IMR-90 (cell line): ENCODE measurements around the gene TDRD1. TPM values are rescaled to one million over a fixed set of nuclear protein-coding genes. Genes with fewer than 3 reads are reported as not detected.

Experiments
- ATAC-seq: fragments of 200-7000 bp; cut with Tn5 transposase; 2 replicates; pipeline ENCODE4 v1.9.1; 2020; ENCODE audit warnings: low read depth, mild to moderate bottlenecking, moderate library complexity
- BruUV-seq: library from RNA; stranded (reverse); fragments of 400-500 nt; replicated peaks from 2 replicates; lab custom pipeline; 2021; lab: Mats Ljungman, UMichigan
- CTCF ChIA-PET: fragments of 300-600 bp; formaldehyde crosslinking; extraction: SDS; loops from one replicate; lab custom pipeline; 2021; ENCODE audit warnings: antibody characterized with exemption; lab: Yijun Ruan, JAX
- POLR2A ChIA-PET: fragments of 300-600 bp; sonication (Branson Sonifier 250); formaldehyde crosslinking; loops from one replicate; lab custom pipeline; 2022; ENCODE audit warnings: antibody characterized with exemption; ENCODE audit not compliant: unreplicated experiment; lab: Charles Lee
- DNase-seq: peaks from one replicate; pipeline ENCODE4 v3.0.0; 2013
- H2AFZ ChIP-seq: replicated peaks from 2 replicates; pipeline ENCODE3; 2013; ENCODE audit warnings: low read length, mild to moderate bottlenecking; ENCODE audit not compliant: poor library complexity
- H2AK5ac ChIP-seq: 2 replicates; pipeline ENCODE4 v1.6.1; 2013; ENCODE audit warnings: low read depth, low read length, inconsistent platforms
- H2AK9ac ChIP-seq: replicated peaks from 2 replicates; pipeline ENCODE3; 2013; ENCODE audit warnings: mild to moderate bottlenecking, low read depth, low read length, moderate library complexity; ENCODE audit not compliant: poor library complexity
- H2BK120ac ChIP-seq: 2 replicates; pipeline ENCODE4 v1.6.1; 2013; ENCODE audit warnings: low read depth, low read length, inconsistent platforms
- H2BK15ac ChIP-seq: 3 replicates; pipeline ENCODE4 v1.6.1; 2013; ENCODE audit warnings: low read depth, low read length, inconsistent platforms
- H2BK20ac ChIP-seq: 2 replicates; pipeline ENCODE4 v1.6.1; 2013; ENCODE audit warnings: low read depth, mild to moderate bottlenecking, inconsistent platforms, low read length, moderate library complexity
- H2BK5ac ChIP-seq: 2 replicates; pipeline ENCODE4 v1.6.1; 2013; ENCODE audit warnings: mild to moderate bottlenecking, low read depth, low read length, inconsistent platforms; ENCODE audit not compliant: poor library complexity, severe bottlenecking
- H3K14ac ChIP-seq: replicated peaks from 2 replicates; pipeline ENCODE4 v1.6.1; 2013; ENCODE audit warnings: low read depth, low read length, inconsistent platforms
- H3K18ac ChIP-seq: 2 replicates; pipeline ENCODE4 v1.6.1; 2013; ENCODE audit warnings: low read depth, low read length, control low read depth
- H3K23ac ChIP-seq: 2 replicates; pipeline ENCODE4 v1.6.1; 2013; ENCODE audit warnings: low read depth, low read length, inconsistent platforms
- H3K27ac ChIP-seq: 2 replicates; pipeline ENCODE4 v1.5.1; 2013; ENCODE audit warnings: mild to moderate bottlenecking, control low read depth, low read length; ENCODE audit not compliant: insufficient read depth
- H3K27me3 ChIP-seq: 2 replicates; pipeline ENCODE4 v1.6.1; 2013; ENCODE audit warnings: low read length; ENCODE audit not compliant: control insufficient read depth, insufficient read depth
- H3K36me3 ChIP-seq: 2 replicates; pipeline ENCODE4 v1.6.1; 2013; ENCODE audit warnings: low read length, mixed read lengths; ENCODE audit not compliant: control insufficient read depth, insufficient read depth
- H3K4ac ChIP-seq: 2 replicates; pipeline ENCODE4 v1.6.1; 2013; ENCODE audit warnings: low read depth, low read length, inconsistent platforms
- H3K4me1 ChIP-seq: 2 replicates; pipeline ENCODE4 v1.6.1; 2013; ENCODE audit warnings: low read length, mixed read lengths; ENCODE audit not compliant: control insufficient read depth, insufficient read depth
- H3K4me2 ChIP-seq: 2 replicates; pipeline ENCODE4 v1.6.1; 2013; ENCODE audit warnings: low read depth, mild to moderate bottlenecking, control low read depth, low read length, moderate library complexity
- H3K4me3 ChIP-seq: 2 replicates; pipeline ENCODE4 v1.5.1; 2013; ENCODE audit warnings: low read depth, mild to moderate bottlenecking, control low read depth, low read length, moderate library complexity; ENCODE audit not compliant: insufficient read depth
- H3K56ac ChIP-seq: 2 replicates; pipeline ENCODE4 v1.6.1; 2013; ENCODE audit warnings: low read length, inconsistent platforms; ENCODE audit not compliant: insufficient read depth; ENCODE audit errors: extremely low read depth
- H3K79me1 ChIP-seq, 2 experiments: 2 replicates each; pipeline ENCODE4 v1.6.1; 2013; ENCODE audit warnings: low read length in 2 of 2, inconsistent platforms in 1 of 2, low read depth in 1 of 2
- H3K9ac ChIP-seq: 2 replicates; pipeline ENCODE4 v1.6.1; 2013; ENCODE audit warnings: low read depth, low read length, control low read depth
- H3K9me1 ChIP-seq: 2 replicates; pipeline ENCODE4 v1.6.1; 2013; ENCODE audit warnings: low read length, inconsistent platforms; ENCODE audit not compliant: insufficient read depth
- H3K9me3 ChIP-seq: 2 replicates; pipeline ENCODE4 v1.6.1; 2013; ENCODE audit warnings: low read length; ENCODE audit not compliant: control insufficient read depth, insufficient read depth
- H4K20me1 ChIP-seq: 2 replicates; pipeline ENCODE4 v1.6.1; 2013; ENCODE audit warnings: low read length, inconsistent platforms; ENCODE audit not compliant: insufficient read depth
- H4K5ac ChIP-seq: 2 replicates; pipeline ENCODE4 v1.6.1; 2013; ENCODE audit warnings: mild to moderate bottlenecking, low read depth, low read length, control low read depth
- H4K8ac ChIP-seq, 2 experiments: 2 replicates each; pipeline ENCODE4 v1.6.1; 2013; ENCODE audit warnings: low read depth in 2 of 2, low read length in 2 of 2, control low read depth in 1 of 2, inconsistent platforms in 1 of 2
- H4K91ac ChIP-seq: 2 replicates; pipeline ENCODE4 v1.6.1; 2013; ENCODE audit warnings: low read depth, low read length, inconsistent platforms; ENCODE audit not compliant: insufficient read depth
- CEBPB ChIP-seq: IDR thresholded peaks from 2 replicates; pipeline ENCODE4 v1.6.1; 2012; ENCODE audit warnings: low read depth, low read length, improper control_type of control experiment
- CHD1 ChIP-seq: IDR thresholded peaks from 2 replicates; pipeline ENCODE4 v1.6.1; 2012; ENCODE audit warnings: low read depth, low read length, improper control_type of control experiment
- FOS ChIP-seq: fragments of 150-350 bp; IDR thresholded peaks from 2 replicates; pipeline ENCODE4 v1.6.1; 2016; ENCODE audit warnings: low read depth, low read length
- MAFK ChIP-seq: IDR thresholded peaks from 2 replicates; pipeline ENCODE4 v1.6.1; 2012; ENCODE audit warnings: low read depth, low read length, improper control_type of control experiment
- MXI1 ChIP-seq: IDR thresholded peaks from 2 replicates; pipeline ENCODE4 v1.6.1; 2012; ENCODE audit warnings: low read depth, mild to moderate bottlenecking, low read length, moderate library complexity, borderline replicate concordance
- NFE2L2 ChIP-seq: fragments of 150-350 bp; IDR thresholded peaks from 2 replicates; pipeline ENCODE4 v1.6.1; 2016; ENCODE audit warnings: low read depth, mild to moderate bottlenecking, low read length
- POLR2A ChIP-seq: IDR thresholded peaks from 2 replicates; pipeline ENCODE4 v1.6.1; 2012; ENCODE audit warnings: mild to moderate bottlenecking, low read depth, low read length
- RAD21 ChIP-seq: IDR thresholded peaks from 2 replicates; pipeline ENCODE4 v1.6.1; 2012; ENCODE audit warnings: low read length, improper control_type of control experiment
- RCOR1 ChIP-seq: IDR thresholded peaks from 2 replicates; pipeline ENCODE4 v1.6.1; 2012; ENCODE audit warnings: mild to moderate bottlenecking, low read length, improper control_type of control experiment; ENCODE audit not compliant: insufficient replicate concordance
- RFX5 ChIP-seq: IDR thresholded peaks from 2 replicates; pipeline ENCODE4 v1.8.0; 2012; ENCODE audit warnings: low read depth, mild to moderate bottlenecking, low read length, moderate library complexity
- SMC3 ChIP-seq: fragments of 150-350 bp; IDR thresholded peaks from 2 replicates; pipeline ENCODE4 v1.6.1; 2016; ENCODE audit warnings: low read depth, mild to moderate bottlenecking, antibody characterized with exemption, low read length, moderate library complexity
- WGBS, 2 experiments: methylation state at CpG; one replicate each; pipeline versions ENCODE4 v1.1.5 to v1.1.7; 2013; ENCODE audit warnings: missing lambda C conversion rate in 2 of 2; ENCODE audit not compliant: insufficient read length in 1 of 2; ENCODE audit errors: extremely low coverage in 2 of 2; 5-methylcytosine and 5-hydroxymethylcytosine counted together
- dilution Hi-C: fragments of 300-500 bp; cut with HindIII; formaldehyde crosslinking; loops from one replicate; pipeline ENCODE4 v1.14.3; 2018; ENCODE audit warnings: low sequenced_read_pairs; ENCODE audit not compliant: unreplicated experiment
- in situ Hi-C: fragments of 300-500 bp; cut with MboI; formaldehyde crosslinking; loops from 3 replicates; pipeline ENCODE4 v1.14.3; 2019; ENCODE audit warnings: low sequenced_read_pairs, inconsistent platforms, mixed read lengths
- intact Hi-C: fragments of 100-400 bp; cut with micrococcal nuclease; formaldehyde crosslinking; loops from 2 replicates; pipeline ENCODE4 v1.10.0; 2022
- polyA plus RNA-seq, 3 experiments: library from polyadenylated mRNA; depleted of rRNA; stranded (reverse); fragments of >200 nt; gene quantifications; 2 replicates each; pipeline ENCODE4 v1.2.3, GENCODE V29; 2012; ENCODE audit warnings: low replicate concordance in 1 of 3
- total RNA-seq: library from RNA; depleted of rRNA; stranded (reverse); fragments of >200 nt; gene quantifications from 2 replicates; pipeline ENCODE4 v1.2.3, GENCODE V29; 2012
- TF ChIP-seq, protein P1 (sequence below): fragments of 150-350 bp; IDR thresholded peaks from 2 replicates; pipeline ENCODE4 v1.6.1; 2017; ENCODE audit warnings: mild to moderate bottlenecking, antibody characterized with exemption, low read length, low read depth
- TF ChIP-seq, protein P2 (sequence below): fragments of 150-350 bp; IDR thresholded peaks from 2 replicates; pipeline ENCODE4 v1.6.1; 2016; ENCODE audit warnings: low read depth, mild to moderate bottlenecking, low read length, moderate library complexity, borderline replicate concordance
- TF ChIP-seq, protein P3 (sequence below): conservative IDR thresholded peaks from 2 replicates; pipeline ENCODE4 v1.5.1; 2012; ENCODE audit warnings: mild to moderate bottlenecking, low read depth, low read length, improper control_type of control experiment

The TDRD1 gene
- total and polyA plus RNA-seq, 2 of the 4 experiments (the other 2 are of a cell fraction), result not detected

DNA sequence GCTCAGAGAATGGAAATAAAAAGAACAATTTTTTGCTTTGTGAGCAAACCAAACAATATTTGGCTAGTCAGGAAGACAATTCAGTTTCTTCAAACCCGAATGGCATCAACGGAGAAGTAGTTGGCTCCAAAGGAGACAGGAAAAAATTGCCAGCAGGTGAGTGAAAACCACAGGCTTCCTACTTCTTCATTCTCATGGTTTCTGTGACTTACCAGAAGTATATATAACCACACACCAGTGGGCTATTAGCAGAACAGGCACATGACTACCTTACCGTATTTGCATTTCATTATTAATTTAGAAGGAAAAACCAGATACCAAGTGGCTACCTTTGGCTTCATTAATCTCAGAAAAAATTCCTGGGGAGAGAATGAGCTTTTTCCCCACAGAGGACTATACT, 8.8 kb downstream of the TDRD1 start:
- Histone ChIP-seq H3K9me1 (no peaks in the 10 kb centered on the region), H3K23ac (no peak overlapping the region), H3K9me3 (no peaks in the 10 kb centered on the region), H2BK20ac (no peak overlapping the region), H2BK15ac (no peak overlapping the region), H3K36me3 (no peaks in the 10 kb centered on the region), H3K27me3 (peaks cover 2% of the 10 kb centered on the region; the same call in 1 of the 2 replicates), H2AK5ac (no peak overlapping the region), H2AK9ac (no peak overlapping the region), H3K27ac (no peak overlapping the region), H4K5ac (no peak overlapping the region), H3K18ac (no peak overlapping the region), H3K79me1 (no peaks in the 10 kb centered on the region), H3K56ac (no peak overlapping the region), H2AFZ (no peak overlapping the region), H3K4ac (no peak overlapping the region), H3K9ac (no peak overlapping the region), H4K8ac (no peak overlapping the region), H2BK120ac (no peak overlapping the region), H2BK5ac (no peak overlapping the region), H3K4me2 (no peak overlapping the region), H3K4me3 (no peak overlapping the region), H3K14ac (no peak overlapping the region), H3K4me1 (no peaks in the 10 kb centered on the region), H4K91ac (no peak overlapping the region), H4K20me1 (no peaks in the 10 kb centered on the region)
- no peak for DNase-seq
- no TSS peak for BruUV-seq
- in situ Hi-C loops (no loop called here), intact Hi-C loops (loop anchor here (5.0 kb wide), 1 partner anchor 44 kb away; no protein-coding TSS in a partner anchor), dilution Hi-C loops (no loop called here)
- ATAC-seq, result no peak
- TF ChIP-seq SMC3 (no peak), RFX5 (no peak), POLR2A (no peak), MAFK (no peak), CHD1 (no peak), NFE2L2 (no peak), RAD21 (no peak), MXI1 (no peak), RCOR1 (no peak), FOS (no peak), CEBPB (no peak)
- TF ChIP-seq, protein P1, sequence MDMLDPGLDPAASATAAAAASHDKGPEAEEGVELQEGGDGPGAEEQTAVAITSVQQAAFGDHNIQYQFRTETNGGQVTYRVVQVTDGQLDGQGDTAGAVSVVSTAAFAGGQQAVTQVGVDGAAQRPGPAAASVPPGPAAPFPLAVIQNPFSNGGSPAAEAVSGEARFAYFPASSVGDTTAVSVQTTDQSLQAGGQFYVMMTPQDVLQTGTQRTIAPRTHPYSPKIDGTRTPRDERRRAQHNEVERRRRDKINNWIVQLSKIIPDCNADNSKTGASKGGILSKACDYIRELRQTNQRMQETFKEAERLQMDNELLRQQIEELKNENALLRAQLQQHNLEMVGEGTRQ, result no peak
- TF ChIP-seq, protein P2, sequence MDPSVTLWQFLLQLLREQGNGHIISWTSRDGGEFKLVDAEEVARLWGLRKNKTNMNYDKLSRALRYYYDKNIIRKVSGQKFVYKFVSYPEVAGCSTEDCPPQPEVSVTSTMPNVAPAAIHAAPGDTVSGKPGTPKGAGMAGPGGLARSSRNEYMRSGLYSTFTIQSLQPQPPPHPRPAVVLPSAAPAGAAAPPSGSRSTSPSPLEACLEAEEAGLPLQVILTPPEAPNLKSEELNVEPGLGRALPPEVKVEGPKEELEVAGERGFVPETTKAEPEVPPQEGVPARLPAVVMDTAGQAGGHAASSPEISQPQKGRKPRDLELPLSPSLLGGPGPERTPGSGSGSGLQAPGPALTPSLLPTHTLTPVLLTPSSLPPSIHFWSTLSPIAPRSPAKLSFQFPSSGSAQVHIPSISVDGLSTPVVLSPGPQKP, result no peak
- TF ChIP-seq, protein P3, sequence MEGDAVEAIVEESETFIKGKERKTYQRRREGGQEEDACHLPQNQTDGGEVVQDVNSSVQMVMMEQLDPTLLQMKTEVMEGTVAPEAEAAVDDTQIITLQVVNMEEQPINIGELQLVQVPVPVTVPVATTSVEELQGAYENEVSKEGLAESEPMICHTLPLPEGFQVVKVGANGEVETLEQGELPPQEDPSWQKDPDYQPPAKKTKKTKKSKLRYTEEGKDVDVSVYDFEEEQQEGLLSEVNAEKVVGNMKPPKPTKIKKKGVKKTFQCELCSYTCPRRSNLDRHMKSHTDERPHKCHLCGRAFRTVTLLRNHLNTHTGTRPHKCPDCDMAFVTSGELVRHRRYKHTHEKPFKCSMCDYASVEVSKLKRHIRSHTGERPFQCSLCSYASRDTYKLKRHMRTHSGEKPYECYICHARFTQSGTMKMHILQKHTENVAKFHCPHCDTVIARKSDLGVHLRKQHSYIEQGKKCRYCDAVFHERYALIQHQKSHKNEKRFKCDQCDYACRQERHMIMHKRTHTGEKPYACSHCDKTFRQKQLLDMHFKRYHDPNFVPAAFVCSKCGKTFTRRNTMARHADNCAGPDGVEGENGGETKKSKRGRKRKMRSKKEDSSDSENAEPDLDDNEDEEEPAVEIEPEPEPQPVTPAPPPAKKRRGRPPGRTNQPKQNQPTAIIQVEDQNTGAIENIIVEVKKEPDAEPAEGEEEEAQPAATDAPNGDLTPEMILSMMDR, result no peak
- WGBS, 2 experiments, result no CpG with 5 or more reads among the region's 3 CpGs
- ChIA-PET CTCF (no interaction called here), POLR2A (no interaction called here)
